IMR-90 (cell line): ENCODE results near the gene ROBO2. TPM values are rescaled to one million over a fixed set of nuclear protein-coding genes. Genes with fewer than 3 reads are reported as not detected.

Experiments
- ATAC-seq: fragments of 200-7000 bp; cut with Tn5 transposase; 2 replicates; pipeline ENCODE4 v1.9.1; 2020; ENCODE audit warnings: low read depth, mild to moderate bottlenecking, moderate library complexity
- BruUV-seq: library from RNA; stranded (reverse); fragments of 400-500 nt; replicated peaks from 2 replicates; lab custom pipeline; 2021; lab: Mats Ljungman, UMichigan
- CTCF ChIA-PET: fragments of 300-600 bp; formaldehyde crosslinking; extraction: SDS; loops from one replicate; lab custom pipeline; 2021; ENCODE audit warnings: antibody characterized with exemption; lab: Yijun Ruan, JAX
- POLR2A ChIA-PET: fragments of 300-600 bp; sonication (Branson Sonifier 250); formaldehyde crosslinking; loops from one replicate; lab custom pipeline; 2022; ENCODE audit warnings: antibody characterized with exemption; ENCODE audit not compliant: unreplicated experiment; lab: Charles Lee
- DNase-seq: peaks from one replicate; pipeline ENCODE4 v3.0.0; 2013
- H2AFZ ChIP-seq: replicated peaks from 2 replicates; pipeline ENCODE3; 2013; ENCODE audit warnings: low read length, mild to moderate bottlenecking; ENCODE audit not compliant: poor library complexity
- H2AK5ac ChIP-seq: 2 replicates; pipeline ENCODE4 v1.6.1; 2013; ENCODE audit warnings: low read depth, low read length, inconsistent platforms
- H2AK9ac ChIP-seq: replicated peaks from 2 replicates; pipeline ENCODE3; 2013; ENCODE audit warnings: mild to moderate bottlenecking, low read depth, low read length, moderate library complexity; ENCODE audit not compliant: poor library complexity
- H2BK120ac ChIP-seq: 2 replicates; pipeline ENCODE4 v1.6.1; 2013; ENCODE audit warnings: low read depth, low read length, inconsistent platforms
- H2BK15ac ChIP-seq: 3 replicates; pipeline ENCODE4 v1.6.1; 2013; ENCODE audit warnings: low read depth, low read length, inconsistent platforms
- H2BK20ac ChIP-seq: 2 replicates; pipeline ENCODE4 v1.6.1; 2013; ENCODE audit warnings: low read depth, mild to moderate bottlenecking, inconsistent platforms, low read length, moderate library complexity
- H2BK5ac ChIP-seq: 2 replicates; pipeline ENCODE4 v1.6.1; 2013; ENCODE audit warnings: mild to moderate bottlenecking, low read depth, low read length, inconsistent platforms; ENCODE audit not compliant: poor library complexity, severe bottlenecking
- H3K14ac ChIP-seq: replicated peaks from 2 replicates; pipeline ENCODE4 v1.6.1; 2013; ENCODE audit warnings: low read depth, low read length, inconsistent platforms
- H3K18ac ChIP-seq: 2 replicates; pipeline ENCODE4 v1.6.1; 2013; ENCODE audit warnings: low read depth, low read length, control low read depth
- H3K23ac ChIP-seq: 2 replicates; pipeline ENCODE4 v1.6.1; 2013; ENCODE audit warnings: low read depth, low read length, inconsistent platforms
- H3K27ac ChIP-seq: 2 replicates; pipeline ENCODE4 v1.5.1; 2013; ENCODE audit warnings: mild to moderate bottlenecking, control low read depth, low read length; ENCODE audit not compliant: insufficient read depth
- H3K27me3 ChIP-seq: 2 replicates; pipeline ENCODE4 v1.6.1; 2013; ENCODE audit warnings: low read length; ENCODE audit not compliant: control insufficient read depth, insufficient read depth
- H3K36me3 ChIP-seq: 2 replicates; pipeline ENCODE4 v1.6.1; 2013; ENCODE audit warnings: low read length, mixed read lengths; ENCODE audit not compliant: control insufficient read depth, insufficient read depth
- H3K4ac ChIP-seq: 2 replicates; pipeline ENCODE4 v1.6.1; 2013; ENCODE audit warnings: low read depth, low read length, inconsistent platforms
- H3K4me1 ChIP-seq: 2 replicates; pipeline ENCODE4 v1.6.1; 2013; ENCODE audit warnings: low read length, mixed read lengths; ENCODE audit not compliant: control insufficient read depth, insufficient read depth
- H3K4me2 ChIP-seq: 2 replicates; pipeline ENCODE4 v1.6.1; 2013; ENCODE audit warnings: low read depth, mild to moderate bottlenecking, control low read depth, low read length, moderate library complexity
- H3K4me3 ChIP-seq: 2 replicates; pipeline ENCODE4 v1.5.1; 2013; ENCODE audit warnings: low read depth, mild to moderate bottlenecking, control low read depth, low read length, moderate library complexity; ENCODE audit not compliant: insufficient read depth
- H3K56ac ChIP-seq: 2 replicates; pipeline ENCODE4 v1.6.1; 2013; ENCODE audit warnings: low read length, inconsistent platforms; ENCODE audit not compliant: insufficient read depth; ENCODE audit errors: extremely low read depth
- H3K79me1 ChIP-seq, 2 experiments: 2 replicates each; pipeline ENCODE4 v1.6.1; 2013; ENCODE audit warnings: low read length in 2 of 2, inconsistent platforms in 1 of 2, low read depth in 1 of 2
- H3K9ac ChIP-seq: 2 replicates; pipeline ENCODE4 v1.6.1; 2013; ENCODE audit warnings: low read depth, low read length, control low read depth
- H3K9me1 ChIP-seq: 2 replicates; pipeline ENCODE4 v1.6.1; 2013; ENCODE audit warnings: low read length, inconsistent platforms; ENCODE audit not compliant: insufficient read depth
- H3K9me3 ChIP-seq: 2 replicates; pipeline ENCODE4 v1.6.1; 2013; ENCODE audit warnings: low read length; ENCODE audit not compliant: control insufficient read depth, insufficient read depth
- H4K20me1 ChIP-seq: 2 replicates; pipeline ENCODE4 v1.6.1; 2013; ENCODE audit warnings: low read length, inconsistent platforms; ENCODE audit not compliant: insufficient read depth
- H4K5ac ChIP-seq: 2 replicates; pipeline ENCODE4 v1.6.1; 2013; ENCODE audit warnings: mild to moderate bottlenecking, low read depth, low read length, control low read depth
- H4K8ac ChIP-seq, 2 experiments: 2 replicates each; pipeline ENCODE4 v1.6.1; 2013; ENCODE audit warnings: low read depth in 2 of 2, low read length in 2 of 2, control low read depth in 1 of 2, inconsistent platforms in 1 of 2
- H4K91ac ChIP-seq: 2 replicates; pipeline ENCODE4 v1.6.1; 2013; ENCODE audit warnings: low read depth, low read length, inconsistent platforms; ENCODE audit not compliant: insufficient read depth
- BHLHE40 ChIP-seq: fragments of 150-350 bp; IDR thresholded peaks from 2 replicates; pipeline ENCODE4 v1.6.1; 2016; ENCODE audit warnings: mild to moderate bottlenecking, low read depth, low read length
- CEBPB ChIP-seq: IDR thresholded peaks from 2 replicates; pipeline ENCODE4 v1.6.1; 2012; ENCODE audit warnings: low read depth, low read length, improper control_type of control experiment
- CHD1 ChIP-seq: IDR thresholded peaks from 2 replicates; pipeline ENCODE4 v1.6.1; 2012; ENCODE audit warnings: low read depth, low read length, improper control_type of control experiment
- ELK1 ChIP-seq: fragments of 150-350 bp; IDR thresholded peaks from 2 replicates; pipeline ENCODE4 v1.6.1; 2016; ENCODE audit warnings: low read depth, mild to moderate bottlenecking, low read length, moderate library complexity, borderline replicate concordance
- FOS ChIP-seq: fragments of 150-350 bp; IDR thresholded peaks from 2 replicates; pipeline ENCODE4 v1.6.1; 2016; ENCODE audit warnings: low read depth, low read length
- MAFK ChIP-seq: IDR thresholded peaks from 2 replicates; pipeline ENCODE4 v1.6.1; 2012; ENCODE audit warnings: low read depth, low read length, improper control_type of control experiment
- MAZ ChIP-seq: IDR thresholded peaks from 2 replicates; pipeline ENCODE4 v1.6.1; 2012; ENCODE audit warnings: low read depth, mild to moderate bottlenecking, low read length, improper control_type of control experiment, moderate library complexity, borderline replicate concordance
- MXI1 ChIP-seq: IDR thresholded peaks from 2 replicates; pipeline ENCODE4 v1.6.1; 2012; ENCODE audit warnings: low read depth, mild to moderate bottlenecking, low read length, moderate library complexity, borderline replicate concordance
- POLR2A ChIP-seq: IDR thresholded peaks from 2 replicates; pipeline ENCODE4 v1.6.1; 2012; ENCODE audit warnings: mild to moderate bottlenecking, low read depth, low read length
- RAD21 ChIP-seq: IDR thresholded peaks from 2 replicates; pipeline ENCODE4 v1.6.1; 2012; ENCODE audit warnings: low read length, improper control_type of control experiment
- RCOR1 ChIP-seq: IDR thresholded peaks from 2 replicates; pipeline ENCODE4 v1.6.1; 2012; ENCODE audit warnings: mild to moderate bottlenecking, low read length, improper control_type of control experiment; ENCODE audit not compliant: insufficient replicate concordance
- RFX5 ChIP-seq: IDR thresholded peaks from 2 replicates; pipeline ENCODE4 v1.8.0; 2012; ENCODE audit warnings: low read depth, mild to moderate bottlenecking, low read length, moderate library complexity
- SMC3 ChIP-seq: fragments of 150-350 bp; IDR thresholded peaks from 2 replicates; pipeline ENCODE4 v1.6.1; 2016; ENCODE audit warnings: low read depth, mild to moderate bottlenecking, antibody characterized with exemption, low read length, moderate library complexity
- WGBS, 2 experiments: methylation state at CpG; one replicate each; pipeline versions ENCODE4 v1.1.5 to v1.1.7; 2013; ENCODE audit warnings: missing lambda C conversion rate in 2 of 2; ENCODE audit not compliant: insufficient read length in 1 of 2; ENCODE audit errors: extremely low coverage in 2 of 2; 5-methylcytosine and 5-hydroxymethylcytosine counted together
- dilution Hi-C: fragments of 300-500 bp; cut with HindIII; formaldehyde crosslinking; loops from one replicate; pipeline ENCODE4 v1.14.3; 2018; ENCODE audit warnings: low sequenced_read_pairs; ENCODE audit not compliant: unreplicated experiment
- in situ Hi-C: fragments of 300-500 bp; cut with MboI; formaldehyde crosslinking; loops from 3 replicates; pipeline ENCODE4 v1.14.3; 2019; ENCODE audit warnings: low sequenced_read_pairs, inconsistent platforms, mixed read lengths
- intact Hi-C: fragments of 100-400 bp; cut with micrococcal nuclease; formaldehyde crosslinking; loops from 2 replicates; pipeline ENCODE4 v1.10.0; 2022
- polyA plus RNA-seq, 3 experiments: library from polyadenylated mRNA; depleted of rRNA; stranded (reverse); fragments of >200 nt; gene quantifications; 2 replicates each; pipeline ENCODE4 v1.2.3, GENCODE V29; 2012; ENCODE audit warnings: low replicate concordance in 1 of 3
- total RNA-seq: library from RNA; depleted of rRNA; stranded (reverse); fragments of >200 nt; gene quantifications from 2 replicates; pipeline ENCODE4 v1.2.3, GENCODE V29; 2012
- TF ChIP-seq, protein P1 (sequence below): conservative IDR thresholded peaks from 2 replicates; pipeline ENCODE4 v1.5.1; 2012; ENCODE audit warnings: mild to moderate bottlenecking, low read depth, low read length, improper control_type of control experiment

Gene ROBO2
- total and polyA plus RNA-seq, 2 of the 4 experiments (the other 2 are of a cell fraction) = 9.3 to 14.5 TPM

- Histone ChIP-seq H3K79me1 (no peaks in the 10 kb centered on the region), H4K8ac (no peak overlapping the region), H2BK20ac (no peak overlapping the region), H2BK5ac (no peak overlapping the region), H3K14ac (no peak overlapping the region), H3K23ac (no peak overlapping the region), H3K9ac (no peak overlapping the region), H3K27me3 (no peaks in the 10 kb centered on the region), H3K27ac (no peak overlapping the region), H3K4me2 (no peak overlapping the region), H2BK120ac (no peak overlapping the region), H3K36me3 (no peaks in the 10 kb centered on the region), H3K4me1 (no peaks in the 10 kb centered on the region), H3K4me3 (no peak overlapping the region), H3K9me1 (no peaks in the 10 kb centered on the region), H2AK5ac (no peak overlapping the region), H2AK9ac (no peak overlapping the region), H3K18ac (no peak overlapping the region), H4K20me1 (no peaks in the 10 kb centered on the region), H4K5ac (no peak overlapping the region), H4K91ac (no peak overlapping the region), H2BK15ac (no peak overlapping the region), H3K4ac (no peak overlapping the region), H3K56ac (no peak overlapping the region), H2AFZ (no peak overlapping the region), H3K9me3 (no peaks in the 10 kb centered on the region)
- in situ Hi-C loops = no loop called here
- intact Hi-C loops = no loop called here
- BruUV-seq = no TSS peak
- ATAC-seq (no peak), DNase-seq (no peak)
- dilution Hi-C loops = no loop called here
- no CpG with 5 or more reads among the region's 3 CpGs for WGBS, 2 experiments
- no peak for TF ChIP-seq MAZ
- TF ChIP-seq CHD1 = no peak
- no peak for TF ChIP-seq MAFK
- no peak for TF ChIP-seq RFX5
- TF ChIP-seq, protein P1, sequence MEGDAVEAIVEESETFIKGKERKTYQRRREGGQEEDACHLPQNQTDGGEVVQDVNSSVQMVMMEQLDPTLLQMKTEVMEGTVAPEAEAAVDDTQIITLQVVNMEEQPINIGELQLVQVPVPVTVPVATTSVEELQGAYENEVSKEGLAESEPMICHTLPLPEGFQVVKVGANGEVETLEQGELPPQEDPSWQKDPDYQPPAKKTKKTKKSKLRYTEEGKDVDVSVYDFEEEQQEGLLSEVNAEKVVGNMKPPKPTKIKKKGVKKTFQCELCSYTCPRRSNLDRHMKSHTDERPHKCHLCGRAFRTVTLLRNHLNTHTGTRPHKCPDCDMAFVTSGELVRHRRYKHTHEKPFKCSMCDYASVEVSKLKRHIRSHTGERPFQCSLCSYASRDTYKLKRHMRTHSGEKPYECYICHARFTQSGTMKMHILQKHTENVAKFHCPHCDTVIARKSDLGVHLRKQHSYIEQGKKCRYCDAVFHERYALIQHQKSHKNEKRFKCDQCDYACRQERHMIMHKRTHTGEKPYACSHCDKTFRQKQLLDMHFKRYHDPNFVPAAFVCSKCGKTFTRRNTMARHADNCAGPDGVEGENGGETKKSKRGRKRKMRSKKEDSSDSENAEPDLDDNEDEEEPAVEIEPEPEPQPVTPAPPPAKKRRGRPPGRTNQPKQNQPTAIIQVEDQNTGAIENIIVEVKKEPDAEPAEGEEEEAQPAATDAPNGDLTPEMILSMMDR = no peak
- TF ChIP-seq BHLHE40 = no peak
- TF ChIP-seq CEBPB = no peak
- TF ChIP-seq POLR2A = no peak
- TF ChIP-seq RAD21 = no peak
- TF ChIP-seq SMC3 = no peak
- no peak for TF ChIP-seq FOS
- TF ChIP-seq ELK1 = no peak
- TF ChIP-seq MXI1 = no peak
- TF ChIP-seq RCOR1 = no peak
- ChIA-PET POLR2A (no interaction called here), CTCF (no interaction called here)
These were observed 150.5 kb downstream of the ROBO2 start for GRCh38 chr3:77190374-77190773.
